Measurements from ENCODE around the gene UBE2E2.

DNA sequence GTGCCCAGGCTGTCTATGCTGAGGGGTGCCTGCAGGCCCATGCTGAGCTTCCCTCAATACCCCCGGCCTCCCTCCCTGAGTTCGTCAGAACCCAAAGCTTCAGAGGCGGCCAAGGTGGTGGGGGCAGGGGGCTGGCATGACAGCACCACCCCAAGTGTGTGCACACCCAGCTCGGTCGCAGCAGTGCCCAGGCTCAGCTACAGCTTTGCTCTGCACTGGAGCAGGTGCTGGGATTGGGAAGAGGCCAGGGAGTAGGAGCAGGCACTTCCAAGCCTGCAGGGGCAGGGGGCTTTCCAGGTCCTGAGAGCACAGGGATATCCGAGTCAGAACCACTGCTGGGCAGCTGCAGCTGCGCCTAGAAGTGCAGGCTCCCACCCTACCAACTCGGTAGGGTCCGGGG, 283.9 kb downstream of the UBE2E2 start:
- TF ChIP-seq, protein P1, sequence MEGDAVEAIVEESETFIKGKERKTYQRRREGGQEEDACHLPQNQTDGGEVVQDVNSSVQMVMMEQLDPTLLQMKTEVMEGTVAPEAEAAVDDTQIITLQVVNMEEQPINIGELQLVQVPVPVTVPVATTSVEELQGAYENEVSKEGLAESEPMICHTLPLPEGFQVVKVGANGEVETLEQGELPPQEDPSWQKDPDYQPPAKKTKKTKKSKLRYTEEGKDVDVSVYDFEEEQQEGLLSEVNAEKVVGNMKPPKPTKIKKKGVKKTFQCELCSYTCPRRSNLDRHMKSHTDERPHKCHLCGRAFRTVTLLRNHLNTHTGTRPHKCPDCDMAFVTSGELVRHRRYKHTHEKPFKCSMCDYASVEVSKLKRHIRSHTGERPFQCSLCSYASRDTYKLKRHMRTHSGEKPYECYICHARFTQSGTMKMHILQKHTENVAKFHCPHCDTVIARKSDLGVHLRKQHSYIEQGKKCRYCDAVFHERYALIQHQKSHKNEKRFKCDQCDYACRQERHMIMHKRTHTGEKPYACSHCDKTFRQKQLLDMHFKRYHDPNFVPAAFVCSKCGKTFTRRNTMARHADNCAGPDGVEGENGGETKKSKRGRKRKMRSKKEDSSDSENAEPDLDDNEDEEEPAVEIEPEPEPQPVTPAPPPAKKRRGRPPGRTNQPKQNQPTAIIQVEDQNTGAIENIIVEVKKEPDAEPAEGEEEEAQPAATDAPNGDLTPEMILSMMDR (IDR thresholded peaks at IDR 0.05) = no peak
- no peak for TF ChIP-seq EZH2 (IDR thresholded peaks at IDR 0.05; ENCODE audit: borderline replicate concordance, insufficient read depth, low read depth, low read length, poor library complexity, severe bottlenecking)

Data from B cell (primary cell).